GM12864 (cell line): Measurements from ENCODE around the gene MSGN1.
"Not testable (repeated sequence)": the region's sequence is repeated elsewhere in the genome, so short reads cannot be mapped to it uniquely, and the experiment has no call there.

Experiments
- DNase-seq: peaks from one replicate; pipeline ENCODE4 v3.0.0-alpha.2; 2011; ENCODE audit warnings: low read depth
- H3K4me3 ChIP-seq: 2 replicates; pipeline ENCODE4 v1.5.1; 2011; ENCODE audit warnings: mild to moderate bottlenecking, low read depth, low read length, control low read depth
- TF ChIP-seq, protein P1 (sequence below): IDR thresholded peaks from 2 replicates; pipeline ENCODE4 v1.5.1; 2011; ENCODE audit warnings: low read depth, mild to moderate bottlenecking, moderate library complexity, low read length, control low read depth, inconsistent platforms; ENCODE audit errors: missing control alignments

MSGN1 gene

DNA sequence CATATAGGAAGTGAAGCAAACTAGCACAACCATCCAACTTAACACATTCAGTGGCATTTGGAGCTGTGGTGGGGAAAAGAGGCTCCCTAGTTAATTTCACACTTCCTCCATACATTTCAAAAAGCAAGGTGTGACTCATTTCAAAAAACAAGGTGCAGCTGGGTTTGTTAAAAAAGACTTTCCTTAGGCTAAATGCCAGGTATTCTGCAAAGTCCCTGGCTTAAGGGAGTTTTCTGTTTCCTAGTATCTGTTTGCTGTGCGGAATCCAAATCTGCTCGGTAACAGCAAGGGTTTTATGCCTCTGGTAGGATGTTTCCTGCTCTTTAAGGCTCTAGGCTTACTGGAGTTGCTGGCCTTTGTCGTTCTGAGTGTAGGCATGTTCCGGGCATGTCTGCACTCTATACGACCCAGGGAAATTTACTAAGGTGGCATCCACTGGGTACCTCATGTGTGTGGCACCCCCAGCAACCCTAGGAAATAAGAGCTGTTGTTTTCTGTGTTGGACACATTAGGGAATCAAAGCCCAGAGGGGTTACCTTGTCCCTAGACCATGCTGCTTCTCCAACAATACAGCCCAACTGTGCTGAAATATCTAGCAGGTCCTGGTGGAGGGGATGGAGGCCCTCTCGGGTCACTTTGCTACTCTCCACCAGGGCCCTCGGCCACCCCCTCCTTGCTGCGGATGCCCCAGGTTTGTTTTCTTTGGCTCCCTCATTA is 634 bp upstream of the MSGN1 start:
- TF ChIP-seq, protein P1, sequence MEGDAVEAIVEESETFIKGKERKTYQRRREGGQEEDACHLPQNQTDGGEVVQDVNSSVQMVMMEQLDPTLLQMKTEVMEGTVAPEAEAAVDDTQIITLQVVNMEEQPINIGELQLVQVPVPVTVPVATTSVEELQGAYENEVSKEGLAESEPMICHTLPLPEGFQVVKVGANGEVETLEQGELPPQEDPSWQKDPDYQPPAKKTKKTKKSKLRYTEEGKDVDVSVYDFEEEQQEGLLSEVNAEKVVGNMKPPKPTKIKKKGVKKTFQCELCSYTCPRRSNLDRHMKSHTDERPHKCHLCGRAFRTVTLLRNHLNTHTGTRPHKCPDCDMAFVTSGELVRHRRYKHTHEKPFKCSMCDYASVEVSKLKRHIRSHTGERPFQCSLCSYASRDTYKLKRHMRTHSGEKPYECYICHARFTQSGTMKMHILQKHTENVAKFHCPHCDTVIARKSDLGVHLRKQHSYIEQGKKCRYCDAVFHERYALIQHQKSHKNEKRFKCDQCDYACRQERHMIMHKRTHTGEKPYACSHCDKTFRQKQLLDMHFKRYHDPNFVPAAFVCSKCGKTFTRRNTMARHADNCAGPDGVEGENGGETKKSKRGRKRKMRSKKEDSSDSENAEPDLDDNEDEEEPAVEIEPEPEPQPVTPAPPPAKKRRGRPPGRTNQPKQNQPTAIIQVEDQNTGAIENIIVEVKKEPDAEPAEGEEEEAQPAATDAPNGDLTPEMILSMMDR: no peak
- no peak for DNase-seq
- H3K4me3 ChIP-seq: no peak overlapping the region

GRCh38 chr2:17818235-17818815 is 2.1 kb downstream of the MSGN1 start:
- H3K4me3 ChIP-seq: no peak overlapping the region
- TF ChIP-seq, protein P1: no peak
- DNase-seq: no peak

GRCh38 chr2:17821080-17821479 is 4.8 kb downstream of the MSGN1 start:
- TF ChIP-seq, protein P1: no peak
- no peak for DNase-seq
- no peak overlapping the region for H3K4me3 ChIP-seq

DNA sequence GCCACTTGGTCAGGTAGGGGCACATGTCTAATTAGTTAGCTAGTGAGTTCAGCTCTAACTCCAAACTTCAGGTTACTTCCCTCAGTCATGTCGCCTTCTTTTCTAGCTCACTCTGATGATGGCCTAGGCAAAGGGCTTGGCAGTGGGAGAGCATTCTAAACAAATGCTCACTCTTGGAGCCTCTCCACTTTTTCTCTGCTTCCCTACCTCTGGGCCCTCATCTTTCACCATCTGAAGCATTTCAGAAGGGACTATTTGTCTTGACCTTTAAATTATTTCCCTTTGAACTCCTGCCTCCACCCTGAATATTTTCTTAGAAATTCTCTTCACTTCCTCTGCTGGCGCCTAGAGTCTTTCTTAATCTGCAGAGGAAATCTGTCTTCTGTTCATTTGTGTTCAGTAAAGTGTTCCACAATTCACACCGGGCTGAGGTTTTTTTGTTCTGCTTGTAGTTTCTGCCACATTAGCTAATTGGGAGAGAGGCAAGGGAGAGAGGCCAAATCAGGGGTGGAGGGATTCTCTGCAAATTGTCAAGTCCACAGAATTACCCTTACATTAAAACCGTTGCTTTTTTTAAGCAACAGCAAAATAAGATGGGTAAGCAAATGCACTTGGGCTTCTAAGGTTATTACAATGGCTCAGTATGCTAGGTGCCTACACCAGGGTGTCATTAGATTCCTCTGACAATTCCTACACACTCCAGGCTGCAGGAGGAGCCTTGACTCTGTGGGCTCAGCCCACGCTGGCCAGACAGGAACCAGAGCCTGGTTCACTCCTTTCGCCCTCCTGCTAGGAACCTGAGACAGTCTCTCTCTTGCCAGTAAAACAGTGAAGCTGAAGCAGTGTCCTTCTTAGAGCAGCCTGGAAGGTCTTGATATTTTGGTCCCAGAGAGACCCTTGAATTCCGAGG is 5.5 kb downstream of the MSGN1 start:
- no peak overlapping the region for H3K4me3 ChIP-seq
- DNase-seq: no peak
- TF ChIP-seq, protein P1: no peak

DNA sequence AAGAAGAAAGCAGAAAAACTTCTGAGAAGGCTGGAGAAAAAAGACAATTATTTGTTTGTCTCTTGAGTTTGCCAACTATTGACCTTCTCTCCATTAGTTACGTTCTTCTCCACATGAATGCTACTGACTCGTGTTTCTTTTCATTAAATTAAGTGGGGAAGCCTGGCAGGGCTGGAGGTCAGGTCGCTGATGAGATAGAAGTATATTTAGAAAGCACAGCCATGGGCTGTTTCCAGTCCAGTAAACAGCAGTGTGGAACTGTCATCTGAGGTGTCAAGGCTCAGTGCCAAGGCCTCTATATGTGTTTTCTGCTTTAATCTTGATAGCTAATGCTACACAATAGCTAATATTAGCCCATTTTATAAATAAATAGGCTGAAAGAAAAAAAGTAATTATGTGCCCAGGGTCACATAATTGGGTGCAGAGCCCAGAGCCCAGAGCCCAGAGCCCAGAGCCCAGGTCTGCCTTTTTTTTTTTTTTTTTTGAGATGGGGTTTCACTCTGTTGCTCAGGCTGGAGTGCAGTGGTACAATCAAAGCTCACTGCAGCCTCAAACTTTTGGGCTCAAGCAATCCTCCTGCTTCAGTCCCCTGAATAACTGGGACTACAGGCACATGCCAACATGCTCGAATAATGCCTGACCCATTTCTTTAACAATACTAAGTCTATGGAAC is 6.3 kb downstream of the MSGN1 start:
- DNase-seq: no peak
- TF ChIP-seq, protein P1: no peak
- H3K4me3 ChIP-seq: no peak overlapping the region

DNA sequence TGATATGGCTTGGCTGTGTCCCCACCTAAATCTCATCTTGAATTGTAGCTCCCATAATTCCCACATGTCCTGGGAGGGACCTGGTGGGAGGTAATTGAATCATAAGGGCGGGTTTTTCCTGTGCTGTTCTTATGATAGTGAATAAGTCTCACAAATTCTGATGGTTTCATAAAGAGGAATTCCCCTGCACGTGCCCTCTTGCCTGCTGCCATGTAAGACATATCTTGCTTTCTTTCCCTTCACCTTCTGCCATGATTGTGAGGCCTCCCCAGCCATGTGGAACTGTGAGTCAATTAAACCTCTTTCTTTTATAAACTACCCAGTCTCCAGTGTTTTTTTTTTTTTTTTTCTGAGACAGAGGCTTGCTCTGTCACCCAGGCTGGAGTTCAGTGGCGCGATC is 7.4 kb downstream of the MSGN1 start:
- DNase-seq, H3K4me3 ChIP-seq: not testable (repeated sequence)

DNA sequence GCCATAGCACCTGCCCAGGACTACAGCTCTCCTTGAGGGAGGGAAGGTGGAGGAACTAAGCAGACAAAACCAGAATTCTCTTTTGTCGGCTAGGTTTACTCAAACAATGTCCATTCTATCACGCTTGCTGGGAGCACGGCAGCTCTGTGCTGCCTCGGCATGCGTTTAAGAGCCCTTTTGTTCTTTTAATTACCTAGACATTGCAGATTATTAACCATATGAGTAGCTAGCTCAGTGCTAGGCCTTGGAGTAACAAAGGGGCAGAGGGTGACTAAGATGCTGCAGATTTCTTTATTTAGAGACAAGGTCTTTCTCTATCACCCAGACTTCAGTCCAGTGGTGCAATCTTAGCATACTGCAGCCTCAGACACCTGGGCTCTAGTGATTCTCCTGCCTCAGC is 11.1 kb downstream of the MSGN1 start:
- H3K4me3 ChIP-seq: no peak overlapping the region
- TF ChIP-seq, protein P1: no peak
- no peak for DNase-seq
